ENCODE results near the gene MRRF.

GRCh38 chr9:122236681-122237080 lies 28.0 kb upstream of the MRRF start:
- TF ChIP-seq ELF4 (IDR thresholded peaks at IDR 0.05) (no peak), NFRKB (IDR thresholded peaks at IDR 0.05) (no peak), L3MBTL2 (conservative IDR thresholded peaks at IDR 0.05) (no peak), FOXK2 (IDR thresholded peaks at IDR 0.05) (no peak), BHLHE40 (IDR thresholded peaks at IDR 0.05; ENCODE audit: borderline replicate concordance) (no peak), SP1 (IDR thresholded peaks at IDR 0.05) (no peak), SUZ12 (IDR thresholded peaks at IDR 0.05) (no peak), FOXM1 (IDR thresholded peaks at IDR 0.05; ENCODE audit: borderline replicate concordance) (no peak), FOXA1 (IDR thresholded peaks at IDR 0.05) (no peak), ARNT (IDR thresholded peaks at IDR 0.05) (no peak)
